Upper lobe of right lung (tissue), 1 donor: ENCODE measurements around the gene NEK7. TPM values are rescaled to one million over a fixed set of nuclear protein-coding genes. Genes with fewer than 3 reads are reported as not detected.

ENCODE experiments used
- ATAC-seq: fragments of 200-7000 bp; cut with Tn5 transposase; one replicate; pipeline ENCODE4 v1.9.1; 2020; ENCODE audit warnings: mild to moderate bottlenecking, moderate library complexity
- DNase-seq: peaks from one replicate; pipeline ENCODE4 v3.0.0-alpha.2; 2020
- H3K27ac ChIP-seq: fragments of 200-600 bp; one replicate; pipeline ENCODE4 v1.8.0; 2022
- H3K27me3 ChIP-seq: fragments of 200-600 bp; one replicate; pipeline ENCODE4 v1.8.0; 2022; ENCODE audit warnings: mild to moderate bottlenecking
- H3K36me3 ChIP-seq: fragments of 200-600 bp; one replicate; pipeline ENCODE4 v1.8.0; 2022
- H3K4me1 ChIP-seq: fragments of 200-600 bp; one replicate; pipeline ENCODE4 v1.8.0; 2022
- H3K4me3 ChIP-seq: fragments of 200-600 bp; one replicate; pipeline ENCODE4 v1.8.0; 2022; ENCODE audit warnings: mild to moderate bottlenecking
- H3K9me3 ChIP-seq: fragments of 200-600 bp; one replicate; pipeline ENCODE4 v1.8.0; 2022
- intact Hi-C: fragments of 100-400 bp; cut with DNase I; formaldehyde crosslinking; loops from one replicate; pipeline ENCODE4 v1.11.0; 2022
- total RNA-seq: library from RNA; stranded (reverse); fragmentation: NEBNext Ultra II Directional; extraction: Animal tissue kit (Norgen Biotek cat#: 25700); gene quantifications from one replicate; pipeline ENCODE4 v1.2.1, GENCODE V29; 2021
- TF ChIP-seq, protein P1 (sequence below): fragments of 200-600 bp; IDR thresholded peaks from one replicate; pipeline ENCODE4 v1.8.0; 2022; ENCODE audit warnings: antibody characterized with exemption
- donor health status: DM: no; HTN: yes; CAD: no; lungs with severe emphysema.

The NEK7 gene
- total RNA-seq, 1 donor from 2014 or later = 96.9 TPM

GRCh38 chr1:198116069-198116468 lies 40.7 kb upstream of the NEK7 start:
- TF ChIP-seq, protein P1, sequence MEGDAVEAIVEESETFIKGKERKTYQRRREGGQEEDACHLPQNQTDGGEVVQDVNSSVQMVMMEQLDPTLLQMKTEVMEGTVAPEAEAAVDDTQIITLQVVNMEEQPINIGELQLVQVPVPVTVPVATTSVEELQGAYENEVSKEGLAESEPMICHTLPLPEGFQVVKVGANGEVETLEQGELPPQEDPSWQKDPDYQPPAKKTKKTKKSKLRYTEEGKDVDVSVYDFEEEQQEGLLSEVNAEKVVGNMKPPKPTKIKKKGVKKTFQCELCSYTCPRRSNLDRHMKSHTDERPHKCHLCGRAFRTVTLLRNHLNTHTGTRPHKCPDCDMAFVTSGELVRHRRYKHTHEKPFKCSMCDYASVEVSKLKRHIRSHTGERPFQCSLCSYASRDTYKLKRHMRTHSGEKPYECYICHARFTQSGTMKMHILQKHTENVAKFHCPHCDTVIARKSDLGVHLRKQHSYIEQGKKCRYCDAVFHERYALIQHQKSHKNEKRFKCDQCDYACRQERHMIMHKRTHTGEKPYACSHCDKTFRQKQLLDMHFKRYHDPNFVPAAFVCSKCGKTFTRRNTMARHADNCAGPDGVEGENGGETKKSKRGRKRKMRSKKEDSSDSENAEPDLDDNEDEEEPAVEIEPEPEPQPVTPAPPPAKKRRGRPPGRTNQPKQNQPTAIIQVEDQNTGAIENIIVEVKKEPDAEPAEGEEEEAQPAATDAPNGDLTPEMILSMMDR = no peak
- H3K4me1 ChIP-seq = no peaks in the 10 kb centered on the region
- no peaks in the 10 kb centered on the region for H3K9me3 ChIP-seq
- ATAC-seq = no peak
- H3K4me3 ChIP-seq = no peak overlapping the region
- no peak overlapping the region for H3K27ac ChIP-seq
- no peak for DNase-seq
- intact Hi-C loops = no loop called here
- no peaks in the 10 kb centered on the region for H3K27me3 ChIP-seq
- no peaks in the 10 kb centered on the region for H3K36me3 ChIP-seq

DNA sequence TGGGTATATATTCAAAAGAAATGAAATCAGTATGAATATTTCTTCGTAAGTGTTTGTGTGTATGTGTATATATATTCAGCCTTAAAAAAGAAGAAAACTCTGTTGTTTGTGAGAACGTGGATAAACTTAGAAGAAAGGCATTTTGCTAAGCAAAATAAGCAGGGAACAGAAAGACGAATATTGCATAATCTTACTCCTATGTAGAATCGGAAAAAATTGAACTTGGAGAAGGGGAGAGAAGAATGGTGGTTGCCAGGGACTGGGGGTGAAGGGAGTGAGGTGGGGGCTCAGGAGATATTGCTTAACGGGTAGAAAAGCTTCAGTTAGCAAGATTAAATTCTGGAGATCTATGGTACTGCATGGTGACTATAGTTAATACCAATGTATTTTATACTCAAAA lies 40.3 kb upstream of the NEK7 start:
- intact Hi-C loops = no loop called here
- H3K27me3 ChIP-seq = no peaks in the 10 kb centered on the region
- no peaks in the 10 kb centered on the region for H3K4me1 ChIP-seq
- no peaks in the 10 kb centered on the region for H3K36me3 ChIP-seq
- no peaks in the 10 kb centered on the region for H3K9me3 ChIP-seq
- DNase-seq (no peak), ATAC-seq (no peak)
- H3K27ac ChIP-seq = no peak overlapping the region
- H3K4me3 ChIP-seq = no peak overlapping the region
- TF ChIP-seq, protein P1 = no peak

GRCh38 chr1:198117267-198117666 lies 39.5 kb upstream of the NEK7 start:
- intact Hi-C loops = no loop called here
- no peak for ATAC-seq
- H3K9me3 ChIP-seq = no peaks in the 10 kb centered on the region
- TF ChIP-seq, protein P1 = no peak
- no peaks in the 10 kb centered on the region for H3K27me3 ChIP-seq
- no peak overlapping the region for H3K27ac ChIP-seq
- no peak overlapping the region for H3K4me3 ChIP-seq
- no peak for DNase-seq
- H3K4me1 ChIP-seq = no peaks in the 10 kb centered on the region
- H3K36me3 ChIP-seq = no peaks in the 10 kb centered on the region

- H3K36me3 ChIP-seq = no peaks in the 10 kb centered on the region
- TF ChIP-seq, protein P1 = no peak
- ATAC-seq (no peak), DNase-seq (no peak)
- H3K9me3 ChIP-seq = no peaks in the 10 kb centered on the region
- no peaks in the 10 kb centered on the region for H3K27me3 ChIP-seq
- no peak overlapping the region for H3K4me3 ChIP-seq
- H3K27ac ChIP-seq = no peak overlapping the region
- H3K4me1 ChIP-seq = no peaks in the 10 kb centered on the region
- intact Hi-C loops = no loop called here
These were observed 38.7 kb upstream of the NEK7 start for GRCh38 chr1:198118134-198118533.

GRCh38 chr1:198119906-198120305 lies 36.9 kb upstream of the NEK7 start:
- TF ChIP-seq, protein P1 = no peak
- intact Hi-C loops = no loop called here

More at GRCh38 chr1:198119906-198120305, 36.9 kb upstream of the NEK7 start:
- Histone ChIP-seq H3K27ac (no peak overlapping the region), H3K4me3 (no peak overlapping the region), H3K27me3 (no peaks in the 10 kb centered on the region), H3K9me3 (no peaks in the 10 kb centered on the region), H3K4me1 (no peaks in the 10 kb centered on the region), H3K36me3 (no peaks in the 10 kb centered on the region)
- DNase-seq (no peak), ATAC-seq (no peak)
